ENCODE results near the gene BEX3.

- TF ChIP-seq CTCF (conservative IDR thresholded peaks at IDR 0.05; ENCODE audit: low read length) (no peak), EZH2phosphoT487 (IDR thresholded peaks at IDR 0.05; ENCODE audit: borderline replicate concordance, low read depth, low read length) (no peak)
Measured at GRCh38 chrX:103357871-103358270, 18.5 kb upstream of the BEX3 start.
